GM21515 (cell line): ENCODE data around the gene BCKDHA.
"Not testable (repeated sequence)": the region's sequence is repeated elsewhere in the genome, so short reads cannot be mapped to it uniquely, and the experiment has no call there.

Experiments
- ATAC-seq: cut with Tn5 transposase; IDR thresholded peaks from one replicate; pipeline ENCODE4 v1.9.1; 2021; ENCODE audit not compliant: unreplicated experiment

Gene BCKDHA

DNA sequence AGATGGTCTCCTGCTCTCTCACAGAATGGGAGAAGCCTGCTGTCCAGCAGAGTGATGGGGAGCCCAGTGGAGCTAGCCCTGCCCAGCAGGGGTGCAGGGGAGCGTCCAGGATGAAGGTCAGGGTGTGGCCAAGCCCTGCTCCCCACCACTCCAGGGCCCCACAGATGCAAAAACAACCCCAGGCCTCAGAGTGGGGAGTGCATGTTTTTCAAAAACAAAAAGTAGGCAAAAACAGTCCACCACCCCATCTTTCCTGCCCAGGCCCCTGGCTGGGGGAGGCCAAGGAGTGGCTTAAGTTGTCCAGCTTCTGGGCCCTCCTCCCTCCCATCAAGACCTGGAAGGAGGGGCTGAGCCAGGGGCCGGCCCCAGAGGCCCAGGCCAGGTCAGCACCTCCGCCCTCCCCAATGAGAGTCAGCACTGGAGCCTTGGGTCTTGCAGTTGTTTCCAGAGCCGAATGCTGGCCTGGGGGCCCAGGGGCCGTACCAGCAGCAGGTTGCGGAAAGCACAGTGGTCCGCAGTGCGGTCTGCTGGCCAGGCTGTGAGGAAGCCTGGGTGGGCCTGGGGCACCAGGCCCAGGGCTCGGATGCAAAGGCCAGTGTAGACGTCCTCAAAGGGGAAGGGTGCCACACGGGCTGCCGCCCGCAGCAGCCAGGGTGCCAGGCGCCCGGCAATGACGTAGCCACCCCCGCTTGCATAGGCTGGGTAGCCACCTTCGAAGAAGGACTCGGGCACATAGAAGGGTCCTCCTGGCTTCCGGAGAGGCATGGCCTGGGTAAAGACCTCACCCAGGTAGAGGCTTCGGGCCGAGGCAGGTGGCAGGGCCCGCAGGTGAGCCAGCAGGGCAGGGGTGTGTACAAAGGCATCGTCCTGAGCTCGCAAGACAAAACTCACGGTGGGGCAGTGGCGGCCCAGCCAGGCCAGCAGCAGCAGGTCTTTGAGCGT lies 27.8 kb downstream of the BCKDHA start:
- ATAC-seq, result no peak

DNA sequence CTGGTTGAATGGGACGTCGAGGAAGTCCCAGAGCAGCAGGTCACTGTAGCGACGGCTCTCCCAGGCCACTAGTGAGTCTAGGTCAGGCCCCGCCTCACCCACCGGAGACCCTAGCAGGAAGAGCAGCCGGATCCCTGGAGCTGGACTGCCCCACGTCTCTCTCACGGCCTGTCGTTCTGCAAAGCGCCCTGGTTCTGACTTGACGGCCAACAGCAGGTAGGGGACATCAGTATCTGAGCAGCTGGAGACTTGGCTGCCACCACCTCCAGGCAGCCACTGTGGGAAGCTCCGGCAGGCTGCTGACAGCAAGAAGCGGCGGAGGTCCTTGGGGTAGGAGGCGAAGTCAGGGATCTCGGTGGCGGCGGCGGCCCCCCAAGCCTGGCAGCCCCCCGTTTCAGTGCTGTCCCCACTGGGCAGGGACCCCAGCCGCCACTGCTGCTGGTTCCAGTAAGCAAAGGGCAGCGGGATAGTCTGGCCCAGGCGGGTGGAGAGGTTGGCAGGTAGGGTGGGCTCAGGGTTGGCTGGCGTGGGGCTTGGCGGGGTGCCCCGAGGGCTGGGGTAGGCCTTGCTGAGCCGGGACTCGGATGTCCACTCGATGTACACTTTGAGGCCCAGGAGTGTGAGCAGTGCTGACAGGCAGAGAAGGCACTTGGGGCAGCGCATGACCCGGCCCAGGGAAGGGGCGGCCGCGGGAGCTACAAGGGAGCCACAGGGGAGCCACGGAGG lies 28.7 kb downstream of the BCKDHA start:
- no peak for ATAC-seq

DNA sequence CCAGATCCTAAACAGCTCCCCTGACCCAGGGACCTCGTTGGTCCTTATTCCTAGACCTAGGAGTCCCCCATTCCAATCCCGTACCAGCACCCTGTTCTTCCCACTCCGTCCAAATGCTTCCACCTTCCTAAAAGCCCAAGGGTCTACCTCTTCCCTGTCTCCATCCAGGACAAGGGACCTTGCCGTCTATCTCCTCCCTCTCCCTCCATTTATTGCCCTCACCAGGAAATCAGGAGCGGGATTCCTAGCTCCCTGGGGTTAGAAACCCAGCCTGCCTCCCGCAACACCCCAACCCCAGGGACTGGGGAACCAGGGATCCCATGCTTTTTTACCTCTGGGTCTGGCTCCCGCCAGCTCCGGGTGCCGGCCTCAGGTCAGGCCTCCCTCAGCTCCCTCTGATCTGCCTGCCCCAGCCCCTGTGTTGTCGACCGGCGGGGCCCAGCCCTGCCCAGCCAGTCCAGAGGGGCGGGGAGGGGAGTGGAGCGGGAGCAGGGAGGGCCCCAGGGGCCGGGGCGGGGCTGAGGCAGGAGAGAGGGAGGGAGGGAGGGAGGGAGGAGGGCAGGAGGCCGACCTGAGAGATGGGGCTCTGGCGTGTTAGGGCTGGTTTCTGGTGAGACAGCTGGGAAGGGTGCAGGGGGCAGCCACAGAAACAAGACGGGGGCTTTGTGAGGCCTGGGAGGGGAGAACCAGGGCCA lies 29.5 kb downstream of the BCKDHA start, which contains the start of gene B3GNT8:
B3GNT8 (minus strand) TSS at position 423 of the 695 bp plus-strand sequence. CDS start 596 bp downstream, outside the sequence.
- no peak for ATAC-seq

DNA sequence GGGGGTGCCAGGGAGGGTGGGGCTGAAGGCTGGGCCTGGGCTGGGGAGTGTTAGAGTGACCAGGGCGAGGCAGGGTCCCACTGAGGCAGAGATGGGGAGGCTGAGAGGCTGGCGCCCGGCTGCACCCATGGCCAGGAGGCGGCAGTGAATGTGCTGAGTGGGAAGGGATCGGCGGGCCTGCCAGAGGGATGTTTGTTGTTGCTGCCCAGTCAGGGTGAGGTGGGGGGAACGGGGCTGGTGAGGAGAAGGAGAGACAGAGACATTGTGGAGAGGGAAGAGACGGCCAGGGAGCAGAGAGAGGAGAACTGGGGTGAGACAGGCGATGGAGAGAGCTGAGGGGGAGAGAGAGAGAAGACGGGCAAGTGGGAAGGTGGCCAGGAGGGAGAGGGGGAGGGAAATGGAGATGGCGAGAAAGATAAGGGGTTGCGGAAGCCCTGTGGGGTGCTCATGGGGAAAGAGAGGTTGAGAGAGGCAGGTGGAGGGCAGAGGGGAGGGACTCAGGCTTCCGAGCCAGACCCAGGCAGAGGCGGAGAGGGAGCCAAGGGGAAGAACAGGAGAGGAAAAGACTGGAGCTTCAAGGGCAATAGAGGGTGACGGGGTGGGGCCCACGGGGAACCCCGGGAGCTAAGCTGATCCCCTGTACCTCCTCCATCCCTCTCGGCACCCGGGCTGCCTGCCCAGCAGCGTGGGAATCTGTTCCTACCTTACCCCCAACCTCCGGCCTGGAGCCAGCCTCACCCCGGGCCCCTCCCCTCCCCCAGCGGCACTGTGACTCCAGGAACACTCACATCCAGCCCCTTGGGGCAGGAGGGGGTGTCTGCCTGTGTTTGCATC lies 30.2 kb downstream of the BCKDHA start:
- ATAC-seq, result no peak

DNA sequence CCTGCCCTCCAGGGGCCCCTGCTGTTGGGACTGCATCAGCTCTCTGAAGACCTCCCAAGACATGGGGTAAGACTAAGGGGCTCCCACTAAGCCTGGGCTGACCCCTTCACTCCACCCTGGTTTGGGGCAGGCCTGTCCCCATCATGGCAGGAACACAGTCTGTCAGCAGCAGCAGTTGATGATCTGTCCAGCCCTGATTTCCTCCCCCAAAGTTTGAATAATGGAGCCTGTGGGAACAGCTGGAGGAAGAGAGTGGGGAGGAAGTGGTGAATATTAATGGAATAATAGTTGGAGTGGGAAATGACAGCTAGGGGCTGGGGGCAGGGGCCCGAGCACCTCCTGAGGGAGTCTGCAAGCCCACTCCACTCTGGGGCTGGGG lies 30.9 kb downstream of the BCKDHA start:
- ATAC-seq, result no peak

DNA sequence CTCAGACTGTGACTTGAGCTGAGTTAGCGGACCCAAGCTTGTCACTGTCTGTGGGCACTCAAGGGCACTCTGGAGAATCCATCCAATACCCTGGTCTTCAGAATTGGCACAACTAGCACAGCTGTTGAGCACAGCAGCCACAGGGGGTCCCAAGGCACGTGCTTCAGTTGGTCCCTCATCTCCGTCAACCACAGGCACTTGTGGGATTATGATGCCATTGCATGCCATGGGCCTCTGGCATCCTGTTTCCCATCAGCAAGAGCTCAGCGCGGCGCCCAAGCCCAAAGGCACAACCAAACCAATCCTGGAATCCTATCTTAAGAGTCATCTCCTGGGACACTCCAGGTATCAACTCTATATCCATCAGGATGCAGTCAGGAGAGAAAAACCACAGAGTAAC lies 33.3 kb downstream of the BCKDHA start:
- no peak for ATAC-seq

DNA sequence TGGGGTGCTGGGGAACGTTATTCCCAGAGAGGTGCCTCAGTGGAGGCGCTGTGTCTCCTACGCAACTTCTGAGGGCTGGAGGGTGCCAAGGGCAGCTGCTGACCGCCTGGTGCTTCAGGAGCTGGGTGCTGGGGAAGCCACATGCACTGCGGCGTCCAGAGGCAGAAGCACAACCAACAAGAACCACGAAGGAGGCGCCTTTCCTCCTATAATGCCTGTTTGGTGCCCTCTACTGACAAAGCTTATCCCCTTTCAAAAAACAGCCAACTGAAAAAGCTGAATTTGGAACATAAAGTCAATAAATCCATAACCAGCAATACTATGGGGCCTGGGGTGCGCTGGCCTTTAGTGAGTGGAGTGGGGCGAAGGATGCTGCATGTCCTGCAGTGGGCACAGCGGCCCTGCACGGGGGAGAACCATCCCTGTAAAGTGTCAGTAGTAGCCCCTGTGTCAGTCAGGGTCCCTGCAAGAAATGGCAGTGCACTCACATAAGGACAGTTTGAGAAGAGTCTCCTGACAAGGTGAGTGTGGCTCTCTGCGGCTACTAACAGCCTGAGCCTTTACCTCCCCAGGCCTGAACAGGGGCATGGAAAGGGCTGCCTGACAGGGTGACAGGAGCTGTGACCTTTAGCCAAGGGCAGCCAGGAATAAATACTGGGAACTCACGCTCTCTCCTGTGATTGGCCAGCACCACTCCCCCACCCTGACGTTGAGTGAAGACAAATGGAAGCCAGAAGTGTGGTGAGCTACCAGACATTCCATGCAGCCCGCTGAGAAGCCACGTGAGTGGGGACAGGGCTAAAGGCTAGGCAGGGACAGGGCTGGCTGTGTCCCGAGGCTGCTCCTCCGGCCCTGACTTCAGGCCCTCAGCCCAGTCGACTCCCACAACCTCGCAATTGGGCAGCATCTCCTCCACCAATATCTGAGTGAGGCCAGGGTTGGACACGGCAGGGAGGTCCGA lies 34.1 kb downstream of the BCKDHA start:
- ATAC-seq, result no peak

DNA sequence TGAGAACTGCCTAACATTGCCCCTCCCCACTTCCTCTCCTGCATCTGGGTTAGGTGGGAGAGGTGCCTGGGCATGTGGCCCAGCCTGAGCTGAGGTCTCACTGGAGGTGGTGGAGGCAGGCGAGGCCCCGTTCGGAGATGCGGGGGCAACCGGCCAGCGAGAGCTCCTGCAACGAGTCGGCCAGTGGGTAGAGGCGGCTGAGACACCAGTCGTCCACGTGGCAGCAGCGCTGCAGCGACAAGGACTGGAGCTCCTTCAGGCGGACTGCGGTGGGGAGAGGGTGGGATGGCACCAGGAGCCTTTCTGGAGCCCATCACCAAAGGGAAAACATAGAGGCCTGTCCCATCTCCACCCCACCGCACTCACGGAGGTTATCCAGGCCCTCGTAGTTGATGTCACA lies 35.6 kb downstream of the BCKDHA start:
- no peak for ATAC-seq

DNA sequence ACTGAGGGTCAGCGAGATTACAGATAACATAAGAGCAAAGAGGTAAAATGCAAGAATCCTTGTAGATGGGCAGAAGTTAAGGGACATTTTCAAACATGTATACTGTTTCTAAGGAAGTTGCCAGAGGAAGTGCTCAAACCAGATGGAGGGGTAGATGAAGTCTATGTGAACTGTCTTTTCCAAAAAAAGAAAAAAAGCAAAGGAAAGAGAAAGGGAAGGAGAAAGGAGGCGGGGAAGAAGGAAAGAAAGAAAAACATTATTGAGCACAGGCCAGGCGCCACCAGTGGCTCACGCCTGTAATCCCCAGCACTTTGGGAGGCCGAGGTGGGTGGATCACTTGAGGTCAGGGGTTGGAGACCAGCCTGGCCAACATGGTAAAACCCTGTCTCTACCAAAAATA lies 36.8 kb downstream of the BCKDHA start:
- no peak for ATAC-seq

DNA sequence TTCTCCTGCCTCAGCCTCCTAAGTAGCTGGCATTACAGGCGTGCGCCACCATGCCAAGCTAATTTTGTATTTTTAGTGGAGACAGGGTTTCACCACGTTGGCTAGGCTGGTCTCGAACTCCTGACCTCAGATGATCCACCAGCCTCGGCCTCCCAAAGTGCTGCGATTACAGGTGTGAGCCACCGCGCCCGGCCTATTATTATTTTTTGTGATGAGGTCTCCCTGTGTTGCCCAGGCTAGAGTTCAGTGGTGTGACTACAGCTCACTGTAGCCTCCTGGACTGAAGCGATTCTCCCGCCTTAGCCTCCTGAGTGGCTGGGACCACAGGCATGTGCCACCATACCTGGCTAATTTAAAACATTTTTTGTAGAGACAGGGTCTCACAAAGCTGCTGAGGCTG lies 37.8 kb downstream of the BCKDHA start:
- ATAC-seq, result not testable (repeated sequence)

DNA sequence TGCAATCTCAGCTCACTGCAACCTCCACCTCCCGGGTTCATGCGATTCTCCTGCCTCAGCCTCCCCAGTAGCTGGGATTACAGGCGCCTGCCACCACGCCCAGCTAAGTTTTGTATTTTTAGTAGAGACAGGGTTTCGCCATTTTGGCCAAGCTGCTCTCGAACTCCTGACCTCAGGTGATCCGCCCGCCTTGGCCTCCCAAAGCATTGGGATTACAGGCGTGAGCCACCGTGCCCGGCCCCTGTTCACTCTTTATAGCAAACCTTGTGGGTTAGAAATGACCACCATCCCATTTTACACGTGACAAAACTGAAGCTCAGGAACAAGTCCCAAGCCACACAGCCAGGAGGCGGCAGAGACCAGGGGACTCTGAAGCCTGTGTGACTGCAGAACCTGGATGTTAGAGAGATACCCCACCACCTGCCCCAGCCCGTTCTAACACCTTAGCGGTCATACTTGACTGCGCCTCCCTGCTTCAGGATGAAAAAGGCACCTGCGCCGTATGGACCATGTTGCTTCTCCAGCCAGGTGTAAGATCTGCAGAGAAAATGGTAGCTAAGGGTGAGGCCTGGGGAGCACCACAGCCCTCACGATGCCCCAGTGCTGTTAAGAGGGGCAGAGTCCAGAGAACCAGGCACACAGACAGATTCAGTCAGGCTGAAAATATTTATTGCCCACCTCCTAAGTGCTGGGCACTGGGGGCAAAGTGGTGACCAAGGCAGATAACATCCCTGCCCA lies 38.5 kb downstream of the BCKDHA start:
- no peak for ATAC-seq

DNA sequence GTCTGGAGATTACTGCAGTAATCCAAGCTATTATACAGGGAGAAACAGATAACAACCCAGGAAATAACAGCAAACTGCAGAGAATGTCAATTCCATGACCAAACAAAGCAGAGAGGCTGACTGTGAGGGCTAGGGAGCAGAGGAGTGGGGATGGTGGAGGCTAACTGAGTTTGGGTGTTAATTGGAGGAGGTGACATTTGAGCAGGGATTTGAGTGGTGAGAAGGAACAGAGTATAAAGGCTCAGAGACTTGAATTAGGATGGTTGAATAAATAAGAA lies 39.0 kb downstream of the BCKDHA start:
- no peak for ATAC-seq

DNA sequence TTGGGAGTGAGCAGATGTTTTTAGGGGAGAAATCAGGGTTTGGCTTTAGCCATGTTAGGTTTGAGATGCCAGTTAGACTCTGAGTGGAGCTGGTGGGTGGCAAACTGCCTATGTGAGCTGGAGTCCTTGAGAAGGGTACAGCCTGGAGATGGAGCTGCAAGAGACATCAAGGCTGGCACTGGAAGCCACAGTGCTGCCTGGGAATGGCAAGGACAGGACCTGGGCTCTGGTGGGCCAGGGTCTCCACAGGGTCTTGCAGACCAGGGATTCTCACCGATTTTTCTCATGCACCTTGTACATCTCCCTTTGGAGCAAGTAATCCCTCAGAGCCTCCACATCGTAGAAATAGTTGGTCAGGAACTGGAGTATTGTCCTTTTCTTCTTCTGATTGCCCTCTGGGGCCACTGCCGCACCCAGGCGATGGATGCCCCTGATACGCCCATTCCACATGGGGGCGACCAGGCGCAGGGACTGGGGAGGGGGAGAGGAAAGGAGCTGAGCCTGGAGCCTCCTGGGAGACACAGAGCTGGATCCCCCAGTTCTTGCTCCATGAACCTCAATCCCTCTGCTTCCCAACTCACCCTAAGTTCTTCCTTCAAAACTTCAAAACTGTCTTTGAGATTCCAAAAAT lies 40.4 kb downstream of the BCKDHA start:
- no peak for ATAC-seq

DNA sequence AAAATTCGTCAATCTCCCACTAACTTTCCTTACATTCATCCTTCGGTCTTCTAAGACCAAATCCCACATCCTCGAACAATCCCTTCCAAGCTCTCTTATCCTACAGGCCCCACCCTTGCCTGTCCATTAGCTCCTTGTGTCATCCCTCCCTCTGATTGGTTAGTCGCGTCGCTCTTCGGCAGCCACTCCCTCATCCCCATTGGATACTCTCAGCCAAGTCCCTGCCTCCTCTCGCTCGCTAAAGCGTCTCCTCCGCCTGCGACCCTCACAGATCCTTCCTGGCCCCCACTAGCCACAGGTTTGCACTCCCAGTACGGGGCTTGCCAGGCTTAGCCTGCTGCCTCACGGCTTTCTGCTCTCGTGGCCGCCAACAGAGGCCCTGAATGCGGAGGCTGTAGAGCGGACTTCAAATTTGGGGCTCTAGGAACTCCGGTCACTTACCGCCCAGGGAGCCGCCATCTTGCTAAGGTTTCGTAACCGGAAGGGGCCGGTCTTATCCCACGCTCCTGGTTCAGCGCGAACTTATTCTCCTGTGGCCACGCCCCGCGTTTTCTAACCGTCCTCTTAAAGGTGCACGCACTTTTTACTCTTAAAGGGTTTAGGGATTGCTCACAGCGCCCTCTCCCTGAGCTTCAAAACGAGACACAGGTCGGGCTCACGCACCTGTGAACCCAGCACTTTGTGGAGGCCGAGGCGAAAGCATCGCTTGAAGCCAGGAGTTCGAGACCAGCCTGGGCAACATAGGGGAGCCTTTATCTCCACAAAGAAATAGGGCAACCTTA lies 42.0 kb downstream of the BCKDHA start, which contains the start of gene DMAC2:
DMAC2 (minus strand) TSS at position 472 of the 782 bp plus-strand sequence; CDS start at position 459, 13 bp downstream.
- ATAC-seq, result peak; percentile 90

DNA sequence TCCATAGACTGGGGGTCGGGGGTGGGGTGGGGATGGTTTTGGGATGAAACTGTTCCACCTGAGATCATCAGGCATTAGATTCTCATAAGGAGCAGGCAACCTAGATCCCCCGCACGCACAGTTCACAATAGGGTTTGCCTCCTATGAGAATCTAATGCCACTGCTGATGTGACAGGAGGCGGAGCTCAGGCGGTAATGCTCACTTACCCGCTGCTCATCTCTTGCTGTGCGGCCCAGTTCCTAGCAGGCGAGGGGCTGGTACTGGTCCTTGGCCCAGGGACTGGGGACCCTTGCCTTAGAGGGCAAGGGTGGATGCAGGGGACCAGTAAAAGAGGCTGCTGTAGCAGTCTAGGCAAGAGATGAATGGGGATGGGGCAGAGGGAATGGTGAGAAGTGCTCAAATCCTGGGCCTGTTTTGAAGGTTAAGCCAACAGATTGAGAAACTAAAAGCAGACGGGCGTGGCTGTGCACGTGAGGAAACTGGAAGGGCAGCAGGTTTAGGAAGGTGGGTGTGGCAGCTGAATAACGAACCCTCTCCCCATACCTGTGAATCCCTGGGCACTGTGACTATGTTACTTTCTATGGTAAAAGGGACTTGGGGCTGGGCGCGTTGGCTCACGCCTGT lies 43.8 kb downstream of the BCKDHA start:
- ATAC-seq, result no peak

DNA sequence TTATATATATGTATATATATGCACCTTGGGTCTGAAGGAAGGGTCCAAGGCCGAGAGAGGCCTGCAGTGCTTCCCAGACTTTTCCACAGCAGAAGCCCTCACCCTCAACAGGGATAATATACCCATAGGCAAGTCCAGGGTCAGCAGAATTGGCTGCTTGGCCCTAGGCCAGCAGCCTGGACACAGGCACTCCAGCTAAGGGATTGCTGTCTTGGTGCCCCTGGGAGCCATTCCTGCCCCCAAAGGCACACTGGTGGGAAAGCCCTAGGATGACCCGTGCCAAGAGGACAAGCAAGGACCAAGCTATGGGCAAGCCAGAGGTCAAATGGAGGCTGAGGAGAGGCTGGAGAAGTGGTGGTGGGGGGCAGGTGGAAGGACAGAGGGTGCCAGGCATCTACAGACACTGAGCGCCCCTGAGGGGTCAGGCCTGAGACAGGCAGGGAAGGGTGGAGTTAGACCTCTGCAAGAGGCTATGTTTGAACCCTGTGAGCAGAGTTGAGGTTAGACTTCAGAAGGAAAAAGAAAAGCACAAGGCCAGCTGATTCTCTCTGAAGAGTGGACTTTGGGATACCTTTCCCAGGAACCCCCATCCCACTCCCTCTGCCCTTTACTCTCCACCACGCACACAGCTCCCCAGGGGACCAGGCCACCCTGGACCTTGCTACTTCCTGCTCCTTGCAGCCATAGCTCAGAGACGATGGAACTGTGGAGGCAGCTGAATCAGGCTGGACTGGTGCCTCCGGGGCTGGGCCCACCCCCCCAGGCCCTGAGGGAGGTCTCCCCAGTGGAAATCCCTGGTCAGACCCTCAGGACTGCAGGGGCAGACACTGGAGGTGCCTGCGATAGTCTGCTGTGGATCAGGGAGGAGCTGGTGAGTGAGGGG lies 45.1 kb downstream of the BCKDHA start, which contains the start of gene ERICH4:
ERICH4 (plus strand) TSS at position 684 of the 883 bp plus-strand sequence; CDS start at position 698, 14 bp downstream.
- ATAC-seq, result no peak
